Suprapubic skin (tissue), 4 donors: ENCODE measurements around the gene IL36B. TPM values are rescaled to one million over a fixed set of nuclear protein-coding genes. Genes with fewer than 3 reads are reported as not detected.
A peak's percentile ranks its signal among the peaks of the same experiment; 100 is the strongest.

Source experiments
- DNase-seq, 2 donors: peaks; one replicate each; pipeline ENCODE4 v3.0.0-alpha.2; 2019; ENCODE audit warnings: low spot score in 2 of 2
- H3K27ac ChIP-seq: fragments of 200-600 bp; sonication (generic); one replicate; pipeline ENCODE4 v1.5.1; 2019
- H3K27me3 ChIP-seq: fragments of 200-600 bp; sonication (generic); one replicate; pipeline ENCODE4 v1.5.1; 2019
- H3K36me3 ChIP-seq: fragments of 200-600 bp; sonication (generic); one replicate; pipeline ENCODE4 v1.5.1; 2019
- H3K4me1 ChIP-seq: fragments of 200-600 bp; sonication (generic); one replicate; pipeline ENCODE4 v1.5.1; 2019
- H3K4me3 ChIP-seq: fragments of 200-600 bp; sonication (generic); one replicate; pipeline ENCODE4 v1.5.1; 2019; ENCODE audit warnings: mild to moderate bottlenecking
- H3K9me3 ChIP-seq: fragments of 200-600 bp; sonication (generic); one replicate; pipeline ENCODE4 v1.5.1; 2019
- EP300 ChIP-seq: sonication (generic); formaldehyde crosslinking; IDR thresholded peaks from one replicate; pipeline ENCODE4 v1.6.1; 2017; ENCODE audit warnings: antibody characterized with exemption
- POLR2A ChIP-seq, 2 donors: fragments of 450-650 bp; IDR thresholded peaks; one replicate each; pipeline ENCODE4 v1.6.1; 2017; ENCODE audit warnings: antibody characterized with exemption in 2 of 2, mild to moderate bottlenecking in 2 of 2, moderate library complexity in 2 of 2
- POLR2AphosphoS5 ChIP-seq, 3 donors: sonication (generic); formaldehyde crosslinking; IDR thresholded peaks; one replicate each; pipeline ENCODE4 v1.6.1; 2017; ENCODE audit warnings: antibody characterized with exemption in 3 of 3
- WGBS: methylation state at CpG from one replicate; pipeline ENCODE4 v1.1.5; 2018; 5-methylcytosine and 5-hydroxymethylcytosine counted together
- total RNA-seq, 4 donors: library from RNA; depleted of rRNA; stranded (reverse); fragments of >200 nt; gene quantifications; one replicate each; pipeline ENCODE4 v1.1.0, GENCODE V29; 2016
- TF ChIP-seq, protein P1 (sequence below), 2 donors: fragments of 200-600 bp in 1 of 2; fragments of 450-650 bp in 1 of 2; sonication (generic) in 1 of 2; IDR thresholded peaks; one replicate each; pipeline ENCODE4 v1.5.1; 2016 to 2019; ENCODE audit warnings: antibody characterized with exemption in 2 of 2, mild to moderate bottlenecking in 1 of 2, moderate library complexity in 1 of 2

IL36B gene
- total RNA-seq, 4 donors from 2014 or later = 1.5 to 7.9 (median 4.0) TPM

GRCh38 chr2:113092864-113093612 lies 40.4 kb upstream of the IL36B start:
- Histone ChIP-seq H3K36me3 (no peaks in the 10 kb centered on the region), H3K4me3 (no peak overlapping the region), H3K27me3 (no peaks in the 10 kb centered on the region), H3K9me3 (no peaks in the 10 kb centered on the region), H3K27ac (no peak overlapping the region), H3K4me1 (no peaks in the 10 kb centered on the region)
- TF ChIP-seq, protein P1, sequence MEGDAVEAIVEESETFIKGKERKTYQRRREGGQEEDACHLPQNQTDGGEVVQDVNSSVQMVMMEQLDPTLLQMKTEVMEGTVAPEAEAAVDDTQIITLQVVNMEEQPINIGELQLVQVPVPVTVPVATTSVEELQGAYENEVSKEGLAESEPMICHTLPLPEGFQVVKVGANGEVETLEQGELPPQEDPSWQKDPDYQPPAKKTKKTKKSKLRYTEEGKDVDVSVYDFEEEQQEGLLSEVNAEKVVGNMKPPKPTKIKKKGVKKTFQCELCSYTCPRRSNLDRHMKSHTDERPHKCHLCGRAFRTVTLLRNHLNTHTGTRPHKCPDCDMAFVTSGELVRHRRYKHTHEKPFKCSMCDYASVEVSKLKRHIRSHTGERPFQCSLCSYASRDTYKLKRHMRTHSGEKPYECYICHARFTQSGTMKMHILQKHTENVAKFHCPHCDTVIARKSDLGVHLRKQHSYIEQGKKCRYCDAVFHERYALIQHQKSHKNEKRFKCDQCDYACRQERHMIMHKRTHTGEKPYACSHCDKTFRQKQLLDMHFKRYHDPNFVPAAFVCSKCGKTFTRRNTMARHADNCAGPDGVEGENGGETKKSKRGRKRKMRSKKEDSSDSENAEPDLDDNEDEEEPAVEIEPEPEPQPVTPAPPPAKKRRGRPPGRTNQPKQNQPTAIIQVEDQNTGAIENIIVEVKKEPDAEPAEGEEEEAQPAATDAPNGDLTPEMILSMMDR (IDR thresholded peaks at IDR 0.05) = no peak
- no peak for TF ChIP-seq EP300
- TF ChIP-seq POLR2AphosphoS5 (IDR thresholded peaks at IDR 0.05) = no peak
- TF ChIP-seq POLR2A (IDR thresholded peaks at IDR 0.05) = no peak
- no peak for DNase-seq
- 73% methylated on average over 5 of the region's 5 CpGs for WGBS

- Histone ChIP-seq H3K9me3 (no peaks in the 10 kb centered on the region), H3K4me1 (no peaks in the 10 kb centered on the region), H3K27me3 (no peaks in the 10 kb centered on the region), H3K27ac (no peak overlapping the region), H3K4me3 (no peak overlapping the region), H3K36me3 (no peaks in the 10 kb centered on the region)
- no peak for TF ChIP-seq POLR2A (IDR thresholded peaks at IDR 0.05)
- 64% methylated on average over 4 of the region's 4 CpGs for WGBS
- DNase-seq = no peak
Observed at GRCh38 chr2:113091231-113091896, 38.7 kb upstream of the IL36B start.

DNA sequence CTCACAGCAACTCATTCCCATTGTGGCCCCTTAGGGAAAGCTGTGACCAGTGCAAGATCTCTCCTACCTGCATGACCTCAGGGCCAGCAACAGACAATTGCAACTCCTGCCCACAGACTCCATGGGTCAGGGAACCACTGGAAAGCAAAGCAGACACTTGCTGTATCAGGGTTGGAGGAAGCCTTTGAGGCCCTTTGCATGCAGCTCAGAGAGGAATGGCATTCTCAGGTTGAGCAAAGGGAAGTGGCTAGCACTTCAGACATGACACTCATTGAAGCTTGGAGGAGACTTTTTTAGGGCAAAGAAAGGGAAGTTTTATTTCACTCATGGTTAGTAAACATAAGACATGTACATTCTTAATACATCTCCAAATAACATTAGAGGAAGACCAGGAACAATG lies 37.2 kb upstream of the IL36B start:
- H3K27ac ChIP-seq = no peak overlapping the region
- no peaks in the 10 kb centered on the region for H3K36me3 ChIP-seq
- no peaks in the 10 kb centered on the region for H3K9me3 ChIP-seq
- no peak overlapping the region for H3K4me3 ChIP-seq
- TF ChIP-seq EP300 (no peak), POLR2A (IDR thresholded peaks at IDR 0.05) (no peak), POLR2AphosphoS5 (IDR thresholded peaks at IDR 0.05) (no peak)
- H3K4me1 ChIP-seq = peaks cover under 1% of the 10 kb centered on the region
- H3K27me3 ChIP-seq = no peaks in the 10 kb centered on the region
- DNase-seq = no peak

- no peak for TF ChIP-seq POLR2AphosphoS5 (IDR thresholded peaks at IDR 0.05)
- TF ChIP-seq, protein P1 (IDR thresholded peaks at IDR 0.05) = no peak
- TF ChIP-seq EP300 = no peak
- no peak for TF ChIP-seq POLR2A (IDR thresholded peaks at IDR 0.05)
- no peak for DNase-seq
- no peak overlapping the region for H3K27ac ChIP-seq
Observed at GRCh38 chr2:113088213-113088992, 35.7 kb upstream of the IL36B start.

DNA sequence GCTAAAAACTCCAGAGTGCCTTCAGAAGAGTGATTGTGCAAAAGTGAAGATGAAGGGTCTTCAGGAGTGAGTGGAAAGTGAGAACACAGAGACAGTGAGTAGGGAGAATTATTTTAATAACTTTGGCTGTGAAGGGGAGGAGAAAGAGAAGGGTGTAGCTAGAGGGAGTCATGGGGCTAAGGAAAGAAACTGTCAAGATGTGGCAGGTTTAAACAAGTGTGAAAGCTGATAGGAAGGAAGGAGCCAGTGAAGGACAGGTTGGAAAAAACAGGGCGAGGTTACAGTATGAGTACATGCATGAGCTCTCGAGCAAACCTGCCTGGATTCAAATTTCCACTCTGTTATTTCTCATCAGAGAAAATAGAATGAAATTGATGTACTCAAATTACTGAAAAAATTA lies 32.9 kb upstream of the IL36B start:
- no peak for TF ChIP-seq POLR2A (IDR thresholded peaks at IDR 0.05)
- no peak for TF ChIP-seq EP300
- Histone ChIP-seq H3K27me3 (no peaks in the 10 kb centered on the region), H3K27ac (peak overlapping the region; percentile 62), H3K4me1 (peaks cover 5% of the 10 kb centered on the region), H3K36me3 (no peaks in the 10 kb centered on the region), H3K9me3 (no peaks in the 10 kb centered on the region), H3K4me3 (no peak overlapping the region)
- no peak for DNase-seq
- 53% methylated on average over 2 of the region's 2 CpGs for WGBS

More at GRCh38 chr2:113088213-113088992, 35.7 kb upstream of the IL36B start:
- H3K4me3 ChIP-seq = no peak overlapping the region
- H3K9me3 ChIP-seq = no peaks in the 10 kb centered on the region
- H3K27me3 ChIP-seq = no peaks in the 10 kb centered on the region
- no peaks in the 10 kb centered on the region for H3K36me3 ChIP-seq
- peaks cover 5% of the 10 kb centered on the region for H3K4me1 ChIP-seq

DNA sequence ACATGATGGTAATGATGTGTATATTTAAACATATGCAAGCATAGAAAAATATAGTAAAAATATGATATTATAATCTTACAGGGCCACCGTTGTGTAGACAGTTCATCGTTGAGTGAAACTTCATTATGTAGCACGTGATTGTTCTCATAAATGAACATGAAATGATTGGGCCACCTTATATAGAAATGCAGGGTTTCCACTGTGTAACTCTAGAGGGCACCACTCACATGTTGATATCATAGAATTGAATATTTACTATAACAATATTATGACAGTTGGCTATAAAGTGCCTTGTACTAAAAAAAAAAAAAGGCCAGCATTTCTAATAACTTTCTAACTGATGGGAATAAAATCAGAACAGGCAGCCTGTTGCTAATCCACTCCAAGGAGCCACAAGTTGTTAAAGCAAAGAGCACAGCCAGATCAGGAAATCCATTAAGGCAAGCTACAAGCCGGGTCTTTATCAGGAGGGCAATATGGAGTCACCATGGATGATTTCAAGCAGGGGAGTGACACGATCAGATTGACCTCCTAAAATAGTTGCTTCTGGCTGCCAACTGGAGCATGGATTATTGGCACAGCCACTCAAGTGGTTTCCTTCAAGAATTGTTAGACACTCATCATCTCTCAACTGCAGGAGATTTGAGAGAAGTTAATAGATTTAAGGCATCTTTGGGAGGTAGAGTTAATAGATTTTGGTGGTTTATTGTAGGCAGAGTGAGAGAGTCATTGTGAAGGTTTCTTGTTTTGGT lies 31.8 kb upstream of the IL36B start:
- Histone ChIP-seq H3K27ac (no peak overlapping the region), H3K9me3 (no peaks in the 10 kb centered on the region), H3K4me1 (peaks cover 8% of the 10 kb centered on the region), H3K36me3 (no peaks in the 10 kb centered on the region), H3K27me3 (no peaks in the 10 kb centered on the region), H3K4me3 (no peak overlapping the region)
- TF ChIP-seq, protein P1 (IDR thresholded peaks at IDR 0.05) = peak in 1 of 2 donors; percentile 23
- no peak for TF ChIP-seq POLR2AphosphoS5 (IDR thresholded peaks at IDR 0.05)
- 39% methylated on average over 5 of the region's 5 CpGs for WGBS
- no peak for DNase-seq
